SK-N-SH (cell line): ENCODE results near the gene SEC14L5. TPM values are rescaled to one million over a fixed set of nuclear protein-coding genes. Genes with fewer than 3 reads are reported as not detected.

Source experiments
- CTCF ChIA-PET: fragments of 300-600, 350-600 bp; formaldehyde crosslinking; extraction: SDS; loops from one replicate; lab custom pipeline; 2021; lab: Yijun Ruan, JAX
- POLR2A ChIA-PET: fragments of 350-600 bp; sonication (Branson Sonifier 250); formaldehyde crosslinking; extraction: SDS; loops from one replicate; lab custom pipeline; 2020; ENCODE audit warnings: antibody characterized with exemption, inconsistent platforms; lab: Yijun Ruan, JAX
- DNase-seq: peaks from one replicate; pipeline ENCODE4 v3.0.0; 2012
- H2AFZ ChIP-seq: fragments of 200-600 bp; sonication (generic); 2 replicates; pipeline ENCODE4 v1.8.1; 2016; ENCODE audit warnings: antibody characterized with exemption, mild to moderate bottlenecking, low read depth
- H3F3A ChIP-seq: fragments of 200-600 bp; sonication (generic); replicated peaks from 2 replicates; pipeline ENCODE3; 2016; ENCODE audit warnings: antibody characterized with exemption, mild to moderate bottlenecking; ENCODE audit not compliant: insufficient read depth
- H3K27ac ChIP-seq, 2 experiments: fragments of 200-500 bp in 1 of 2; fragments of 200-600 bp in 1 of 2; sonication (Bioruptor generic) in 1 of 2; sonication (generic), shearing (Covaris generic) in 1 of 2; 2 replicates each; pipeline versions ENCODE4 v1.5.1 to v1.6.1; 2014 to 2016; ENCODE audit warnings: low read depth in 2 of 2, inconsistent platforms in 1 of 2, low read length in 1 of 2, mild to moderate bottlenecking in 1 of 2, mixed read lengths in 1 of 2
- H3K27me3 ChIP-seq: fragments of 200-600 bp; sonication (generic), shearing (Covaris generic); 2 replicates; pipeline ENCODE4 v1.6.1; 2016; ENCODE audit warnings: mixed run types; ENCODE audit not compliant: insufficient read depth
- H3K36me3 ChIP-seq, 2 experiments: fragments of 200-500 bp in 1 of 2; fragments of 200-600 bp in 1 of 2; sonication (Bioruptor generic) in 1 of 2; sonication (generic) in 1 of 2; replicated peaks in 1 of 2; 2 replicates each; pipeline versions ENCODE3 to v1.5.1; 2014 to 2016; ENCODE audit warnings: low read length in 1 of 2, mild to moderate bottlenecking in 1 of 2; ENCODE audit not compliant: insufficient read depth in 2 of 2, control insufficient read depth in 1 of 2
- H3K4me1 ChIP-seq, 2 experiments: fragments of 200-500 bp in 1 of 2; fragments of 200-600 bp in 1 of 2; sonication (Bioruptor generic) in 1 of 2; sonication (generic), shearing (Covaris generic) in 1 of 2; 2 replicates each; pipeline versions ENCODE4 v1.5.1 to v1.6.1; 2014 to 2016; ENCODE audit warnings: low read depth in 1 of 2, low read length in 1 of 2, mixed run types in 1 of 2; ENCODE audit not compliant: insufficient read depth in 2 of 2, control insufficient read depth in 1 of 2
- H3K4me2 ChIP-seq: fragments of 200-600 bp; sonication (generic), shearing (Covaris generic); 2 replicates; pipeline ENCODE4 v1.6.1; 2017; ENCODE audit warnings: mixed run types
- H3K4me3 ChIP-seq, 2 experiments: fragments of 200-500 bp in 1 of 2; fragments of 200-600 bp in 1 of 2; sonication (Bioruptor generic) in 1 of 2; sonication (generic), shearing (Covaris generic) in 1 of 2; 2 replicates each; pipeline versions ENCODE4 v1.5.1 to v1.8.1; 2014 to 2016; ENCODE audit warnings: low read depth in 2 of 2, inconsistent platforms in 1 of 2, low read length in 1 of 2, mild to moderate bottlenecking in 1 of 2, mixed read lengths in 1 of 2, moderate library complexity in 1 of 2
- H3K79me2 ChIP-seq: fragments of 200-600 bp; sonication (generic); 2 replicates; pipeline ENCODE4 v1.8.1; 2017; ENCODE audit warnings: mild to moderate bottlenecking; ENCODE audit not compliant: insufficient read depth
- H3K9ac ChIP-seq: fragments of 200-600 bp; sonication (generic); 2 replicates; pipeline ENCODE4 v1.6.1; 2017; ENCODE audit warnings: mixed run types
- H3K9me2 ChIP-seq: fragments of 200-600 bp; sonication (generic); 2 replicates; pipeline ENCODE4 v1.6.1; 2017; ENCODE audit warnings: mixed run types
- H3K9me3 ChIP-seq: fragments of 200-600 bp; sonication (generic); 2 replicates; pipeline ENCODE4 v1.6.1; 2017; ENCODE audit warnings: mixed run types, mild to moderate bottlenecking, moderate library complexity
- H4K20me1 ChIP-seq: fragments of 200-600 bp; sonication (generic); 2 replicates; pipeline ENCODE4 v1.6.1; 2017; ENCODE audit warnings: mild to moderate bottlenecking, mixed run types; ENCODE audit not compliant: insufficient read depth
- CHD2 ChIP-seq: fragments of 150-350 bp; IDR thresholded peaks from 2 replicates; pipeline ENCODE4 v1.6.1; 2018; ENCODE audit warnings: low read length; ENCODE audit not compliant: partially characterized antibody
- EP300 ChIP-seq, 2 experiments: IDR thresholded peaks; 2 replicates each; pipeline versions ENCODE4 v1.4.0 to v1.6.1; 2012; ENCODE audit warnings: borderline replicate concordance in 1 of 2, low read depth in 1 of 2, low read length in 1 of 2
- FOSL2 ChIP-seq: IDR thresholded peaks from 2 replicates; pipeline ENCODE4 v1.4.0; 2012; ENCODE audit warnings: low read depth, mild to moderate bottlenecking, moderate library complexity, borderline replicate concordance
- FOXM1 ChIP-seq: IDR thresholded peaks from 2 replicates; pipeline ENCODE4 v1.4.0; 2012; ENCODE audit warnings: low read depth, mild to moderate bottlenecking
- MAX ChIP-seq: IDR thresholded peaks from 2 replicates; pipeline ENCODE4 v1.4.0; 2012; ENCODE audit warnings: low read depth
- NFIC ChIP-seq: IDR thresholded peaks from 2 replicates; pipeline ENCODE4 v1.4.0; 2012; ENCODE audit warnings: borderline replicate concordance
- NRF1 ChIP-seq: IDR thresholded peaks from 2 replicates; pipeline ENCODE4 v1.6.1; 2012; ENCODE audit warnings: low read depth, mild to moderate bottlenecking, low read length
- POLR2AphosphoS5 ChIP-seq: IDR thresholded peaks from 2 replicates; pipeline ENCODE4 v1.6.1; 2012; ENCODE audit warnings: low read depth, low read length
- RAD21 ChIP-seq: IDR thresholded peaks from 2 replicates; pipeline ENCODE4 v1.6.1; 2012; ENCODE audit warnings: mild to moderate bottlenecking, low read length
- REST ChIP-seq: IDR thresholded peaks from 2 replicates; pipeline ENCODE4 v1.6.1; 2012; ENCODE audit warnings: mild to moderate bottlenecking, low read depth, low read length, moderate library complexity
- RXRA ChIP-seq: IDR thresholded peaks from 2 replicates; pipeline ENCODE4 v1.4.0; 2012; ENCODE audit warnings: low read depth, mild to moderate bottlenecking, borderline replicate concordance
- SIN3A ChIP-seq: IDR thresholded peaks from 2 replicates; pipeline ENCODE4 v1.6.1; 2012; ENCODE audit warnings: low read depth, mild to moderate bottlenecking, low read length, moderate library complexity, borderline replicate concordance
- SMC3 ChIP-seq: IDR thresholded peaks from 2 replicates; pipeline ENCODE4 v1.6.1; 2012; ENCODE audit warnings: low read depth, low read length, improper control_type of control experiment
- TAF1 ChIP-seq: IDR thresholded peaks from 2 replicates; pipeline ENCODE4 v1.6.1; 2012; ENCODE audit warnings: low read depth, mild to moderate bottlenecking, low read length, moderate library complexity, borderline replicate concordance
- TCF12 ChIP-seq: IDR thresholded peaks from 2 replicates; pipeline ENCODE4 v1.4.0; 2012
- USF1 ChIP-seq: IDR thresholded peaks from 2 replicates; pipeline ENCODE4 v1.4.0; 2012; ENCODE audit warnings: low read depth, borderline replicate concordance
- ZBTB33 ChIP-seq: IDR thresholded peaks from 2 replicates; pipeline ENCODE4 v1.4.0; 2012; ENCODE audit warnings: low read depth, borderline replicate concordance
- WGBS: methylation state at CpG from one replicate; pipeline ENCODE4 v1.1.6; 2017; ENCODE audit warnings: low lambda C conversion rate; 5-methylcytosine and 5-hydroxymethylcytosine counted together
- polyA plus RNA-seq, 3 experiments: library from polyadenylated mRNA; depleted of rRNA; stranded (reverse); fragments of >200 nt; gene quantifications; 2 replicates each; pipeline ENCODE4 v1.2.3, GENCODE V29; 2012

Gene SEC14L5
- polyA plus RNA-seq, 1 of the 3 experiments (the other 2 are of a cell fraction): 0.08 TPM

GRCh38 chr16:5000573-5001001 lies 42.5 kb downstream of the SEC14L5 start:
- no peak overlapping the region for H3K4me3 ChIP-seq
- no peak for DNase-seq
- no peak overlapping the region for H3K27ac ChIP-seq
- no peak overlapping the region for H3K4me2 ChIP-seq
- POLR2A ChIA-PET: no interaction called here
- no peaks in the 10 kb centered on the region for H3K36me3 ChIP-seq
- H3F3A ChIP-seq: no peaks in the 10 kb centered on the region
- no peaks in the 10 kb centered on the region for H4K20me1 ChIP-seq
- no peaks in the 10 kb centered on the region for H3K9me2 ChIP-seq
- no peak overlapping the region for H2AFZ ChIP-seq
- 79% methylated on average over 17 of the region's 19 CpGs for WGBS
- TF ChIP-seq NRF1 (no peak), CHD2 (no peak), USF1 (no peak), SIN3A (no peak), NFIC (no peak), TAF1 (no peak), POLR2AphosphoS5 (no peak), FOXM1 (no peak), EP300 (IDR thresholded peaks at IDR 0.05; ENCODE audit: borderline replicate concordance in 1 of 2, low read depth in 1 of 2, low read length in 1 of 2) (no peak), TCF12 (no peak), RXRA (no peak), SMC3 (no peak), MAX (no peak), RAD21 (no peak), ZBTB33 (no peak), REST (no peak), FOSL2 (no peak)
- TF ChIP-seq, all 33 proteins: peak for 0
- CTCF ChIA-PET: interaction anchor here (2.5 kb wide), 1 partner anchor 44 kb away, joined by 6 read pairs; no protein-coding TSS in a partner anchor
- Histone ChIP-seq H3K9ac (no peak overlapping the region), H3K27me3 (no peaks in the 10 kb centered on the region), H3K9me3 (no peaks in the 10 kb centered on the region), H3K4me1 (no peaks in the 10 kb centered on the region), H3K79me2 (no peaks in the 10 kb centered on the region)
